Measurements from ENCODE around the gene ZSCAN9.
A peak's percentile ranks its signal among the peaks of the same experiment; 100 is the strongest.

The ZSCAN9 gene

GRCh38 chr6:28266962-28267694, 42.1 kb downstream of the ZSCAN9 start, which contains the start of gene ZSCAN26:
Gene ZSCAN26, plus strand, starts transcription at chr6:28267143. Its CDS starts 4,777 bp downstream, at chr6:28271920.
- TF ChIP-seq TCF12 (IDR thresholded peaks at IDR 0.05; ENCODE audit: low read depth) = peak; percentile 58; the same call in 1 of the 2 replicates
- TF ChIP-seq REST (IDR thresholded peaks at IDR 0.05; ENCODE audit: low read depth) = no peak
- TF ChIP-seq YY1 (IDR thresholded peaks at IDR 0.05; ENCODE audit: low read depth) = peak; percentile 60; the same call in 1 of the 2 replicates
- no peak for TF ChIP-seq NFIC (IDR thresholded peaks at IDR 0.05)
- TF ChIP-seq MAX (IDR thresholded peaks at IDR 0.05) = peak; percentile 21; the same call in 1 of the 2 replicates
- TF ChIP-seq TAF1 (IDR thresholded peaks at IDR 0.05; ENCODE audit: low read depth) = peak; percentile 71

GRCh38 chr6:28267695-28268059, 42.6 kb downstream of the ZSCAN9 start:
- TF ChIP-seq NFIC (IDR thresholded peaks at IDR 0.05) (no peak), TAF1 (IDR thresholded peaks at IDR 0.05; ENCODE audit: low read depth) (no peak), TCF12 (IDR thresholded peaks at IDR 0.05; ENCODE audit: low read depth) (no peak), EP300 (IDR thresholded peaks at IDR 0.05; ENCODE audit: borderline replicate concordance) (no peak), CREB1 (IDR thresholded peaks at IDR 0.05; ENCODE audit: low read depth) (no peak), USF1 (IDR thresholded peaks at IDR 0.05) (no peak), EGR1 (IDR thresholded peaks at IDR 0.05) (no peak), REST (IDR thresholded peaks at IDR 0.05; ENCODE audit: low read depth) (no peak), MAX (IDR thresholded peaks at IDR 0.05) (no peak), FOXM1 (IDR thresholded peaks at IDR 0.05; ENCODE audit: borderline replicate concordance, low read depth) (no peak), TEAD4 (IDR thresholded peaks at IDR 0.05) (no peak), RAD21 (IDR thresholded peaks at IDR 0.05; ENCODE audit: low read depth) (no peak), YY1 (IDR thresholded peaks at IDR 0.05; ENCODE audit: low read depth) (no peak), ZBTB7A (IDR thresholded peaks at IDR 0.05; ENCODE audit: low read depth) (no peak), CEBPB (IDR thresholded peaks at IDR 0.05) (no peak)

- TF ChIP-seq TAF1 (IDR thresholded peaks at IDR 0.05; ENCODE audit: low read depth) (no peak), NFIC (IDR thresholded peaks at IDR 0.05) (no peak), YY1 (IDR thresholded peaks at IDR 0.05; ENCODE audit: low read depth) (no peak), CEBPB (IDR thresholded peaks at IDR 0.05) (no peak), REST (IDR thresholded peaks at IDR 0.05; ENCODE audit: low read depth) (no peak), TCF12 (IDR thresholded peaks at IDR 0.05; ENCODE audit: low read depth) (no peak), MAX (IDR thresholded peaks at IDR 0.05) (no peak), FOXM1 (IDR thresholded peaks at IDR 0.05; ENCODE audit: borderline replicate concordance, low read depth) (no peak), USF1 (IDR thresholded peaks at IDR 0.05) (no peak), ZBTB7A (IDR thresholded peaks at IDR 0.05; ENCODE audit: low read depth) (no peak), RAD21 (IDR thresholded peaks at IDR 0.05; ENCODE audit: low read depth) (no peak), EGR1 (IDR thresholded peaks at IDR 0.05) (no peak), CREB1 (IDR thresholded peaks at IDR 0.05; ENCODE audit: low read depth) (no peak), TEAD4 (IDR thresholded peaks at IDR 0.05) (no peak), EP300 (IDR thresholded peaks at IDR 0.05; ENCODE audit: borderline replicate concordance) (no peak)
Observed at GRCh38 chr6:28269492-28269891, 44.4 kb downstream of the ZSCAN9 start.

- TF ChIP-seq RAD21 (IDR thresholded peaks at IDR 0.05; ENCODE audit: low read depth) = no peak
Observed at GRCh38 chr6:28274888-28275287, 49.8 kb downstream of the ZSCAN9 start.

All from Ishikawa (cell line).